Skeletal muscle cell (primary cell): Measurements from ENCODE around the gene TCF3.
"Not testable (repeated sequence)": the region's sequence is repeated elsewhere in the genome, so short reads cannot be mapped to it uniquely, and the experiment has no call there.

ENCODE experiments used
- DNase-seq: peaks from one replicate; pipeline ENCODE4 v3.0.0-alpha.2; 2010; ENCODE audit warnings: low read depth
- H3K4me3 ChIP-seq: 2 replicates; pipeline ENCODE4 v1.5.1; 2011; ENCODE audit warnings: low read depth, mild to moderate bottlenecking, control low read depth, low read length, moderate library complexity

The TCF3 gene

GRCh38 chr19:1652471-1653299, at the start of gene TCF3:
Gene TCF3, minus strand, starts transcription at chr19:1652615. Its CDS starts 2,367 bp downstream, at chr19:1650248.
- peak; percentile 97 for DNase-seq
- H3K4me3 ChIP-seq: peak within 1 kb of the TSS; percentile 70

- no peak for DNase-seq
- H3K4me3 ChIP-seq: no peak overlapping the region
These were observed 48.6 kb upstream of the TCF3 start for GRCh38 chr19:1700733-1701663.

- H3K4me3 ChIP-seq: no peak overlapping the region
- no peak for DNase-seq
These were observed 47.8 kb upstream of the TCF3 start for GRCh38 chr19:1699998-1700732.

- DNase-seq: no peak
- no peak overlapping the region for H3K4me3 ChIP-seq
These were observed 47.0 kb upstream of the TCF3 start for GRCh38 chr19:1699386-1699785.

- H3K4me3 ChIP-seq: no peak overlapping the region
- DNase-seq: no peak
These were observed 46.2 kb upstream of the TCF3 start for GRCh38 chr19:1698636-1699035.

GRCh38 chr19:1695481-1695880, 43.1 kb upstream of the TCF3 start:
- DNase-seq: not testable (repeated sequence)

GRCh38 chr19:1691589-1692290, 39.3 kb upstream of the TCF3 start:
- DNase-seq: no peak
- no peak overlapping the region for H3K4me3 ChIP-seq

More at GRCh38 chr19:1695481-1695880, 43.1 kb upstream of the TCF3 start:
- not testable (repeated sequence) for H3K4me3 ChIP-seq

GRCh38 chr19:1690699-1691307, 38.4 kb upstream of the TCF3 start:
- no peak overlapping the region for H3K4me3 ChIP-seq
- no peak for DNase-seq

- not testable (repeated sequence) for H3K4me3 ChIP-seq, DNase-seq
These were observed 33.4 kb upstream of the TCF3 start for GRCh38 chr19:1685785-1686184.

- no peak overlapping the region for H3K4me3 ChIP-seq
- no peak for DNase-seq
These were observed 32.6 kb upstream of the TCF3 start for GRCh38 chr19:1685046-1685445.

GRCh38 chr19:1684573-1684912, 32.1 kb upstream of the TCF3 start:
- no peak overlapping the region for H3K4me3 ChIP-seq
- no peak for DNase-seq

- DNase-seq: no peak
- H3K4me3 ChIP-seq: no peak overlapping the region
These were observed 31.6 kb upstream of the TCF3 start for GRCh38 chr19:1683869-1684572.

GRCh38 chr19:1680976-1681375, 28.6 kb upstream of the TCF3 start:
- DNase-seq: no peak
- no peak overlapping the region for H3K4me3 ChIP-seq

GRCh38 chr19:1678073-1678472, 25.7 kb upstream of the TCF3 start:
- H3K4me3 ChIP-seq: no peak overlapping the region
- DNase-seq: no peak

GRCh38 chr19:1676351-1677266, 24.2 kb upstream of the TCF3 start:
- no peak overlapping the region for H3K4me3 ChIP-seq
- no peak for DNase-seq

- H3K4me3 ChIP-seq: no peak overlapping the region
- no peak for DNase-seq
These were observed 23.4 kb upstream of the TCF3 start for GRCh38 chr19:1675633-1676350.

- DNase-seq: no peak
These were observed 21.9 kb upstream of the TCF3 start for GRCh38 chr19:1674293-1674679.

More at GRCh38 chr19:1674293-1674679, 21.9 kb upstream of the TCF3 start:
- H3K4me3 ChIP-seq: no peak overlapping the region
